H1 (cell line): ENCODE measurements around the gene PCSK9. TPM values are rescaled to one million over a fixed set of nuclear protein-coding genes. Genes with fewer than 3 reads are reported as not detected.

ENCODE experiments used
- BRCA1 ChIP-seq: IDR thresholded peaks from 2 replicates; pipeline ENCODE4 v1.6.1; 2012; ENCODE audit warnings: low read depth, low read length, improper control_type of control experiment
- JUN ChIP-seq: IDR thresholded peaks from 2 replicates; pipeline ENCODE4 v1.6.1; 2011; ENCODE audit warnings: low read depth, mild to moderate bottlenecking, improper control_type of control experiment, low read length
- RBBP5 ChIP-seq: IDR thresholded peaks from 2 replicates; pipeline ENCODE4 v1.7.1; 2012; ENCODE audit warnings: low read depth, mild to moderate bottlenecking, inconsistent platforms, low read length, moderate library complexity, borderline replicate concordance
- polyA plus RNA-seq, 7 experiments: library from polyadenylated mRNA; depleted of rRNA in 3 of 7; stranded (reverse) in 5 of 7; unstranded in 2 of 7; fragments of >200 nt in 5 of 7; fragments of 200-250 nt in 2 of 7; gene quantifications; 1 replicate in 5 of 7; 2 replicates in 1 of 7; 4 replicates in 1 of 7; pipeline versions ENCODE4 v1.2.1 to v1.2.3, GENCODE V29; 2011 to 2013; ENCODE audit warnings: missing spikeins in 2 of 7, mixed read lengths in 2 of 7
- total RNA-seq: library from RNA; stranded (reverse); fragmentation: NEBNext Ultra II Directional; extraction: Animal tissue kit (Norgen Biotek cat#: 25700); gene quantifications from 2 replicates; pipeline ENCODE4 v1.2.1, GENCODE V29; 2021

PCSK9 gene
- total and polyA plus RNA-seq, 2 of the 8 experiments (the other 6 are each of a cell fraction or from before 2014, with no cell fraction given), result 22.3 to 32.3 TPM

DNA sequence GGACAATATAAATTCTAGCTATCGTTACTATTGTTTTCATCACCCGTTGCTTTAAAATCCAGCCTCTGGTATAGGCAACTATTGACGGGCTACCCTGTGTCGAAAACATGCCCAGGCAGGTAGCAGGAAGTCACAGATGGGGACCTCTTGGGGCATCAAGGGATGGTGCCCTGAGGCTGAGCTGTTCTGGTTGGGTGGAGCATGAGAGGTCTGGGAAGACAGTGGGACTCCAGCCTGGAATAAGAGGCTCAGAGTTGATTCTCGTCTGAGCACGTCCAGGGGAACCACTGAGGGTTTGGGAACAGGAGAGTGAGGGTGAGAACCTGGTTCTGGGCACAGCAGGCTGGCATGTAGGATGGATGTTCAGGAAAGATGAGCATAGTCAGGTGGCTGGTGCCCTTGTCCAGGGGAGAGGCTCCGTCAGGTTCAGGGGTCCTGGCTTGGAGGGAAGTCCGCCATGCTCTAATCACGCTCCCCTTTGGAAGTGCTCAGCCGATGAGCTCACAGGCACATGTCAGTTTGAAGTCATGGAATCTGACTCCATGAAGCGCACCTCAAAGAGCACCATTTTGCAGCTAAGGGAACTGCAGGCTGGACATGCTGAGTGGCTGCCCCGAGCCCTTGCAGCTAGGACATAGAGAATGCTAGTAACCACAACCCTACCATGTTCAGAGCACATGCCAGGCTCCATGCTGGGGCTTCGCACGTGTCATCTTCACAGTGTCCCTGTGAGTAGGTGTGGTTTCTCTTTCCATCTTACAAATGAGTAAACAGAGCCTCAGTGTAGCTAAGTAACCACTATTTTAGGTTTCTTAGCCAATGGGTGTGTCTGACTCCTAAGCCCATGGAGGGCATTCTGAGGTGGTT lies 21.0 kb downstream of the PCSK9 start (continued):
- TF ChIP-seq JUN, result no peak
- no peak for TF ChIP-seq BRCA1
- TF ChIP-seq RBBP5, result no peak
